ENCODE results near the gene OLFML3. TPM values are rescaled to one million over a fixed set of nuclear protein-coding genes. Genes with fewer than 3 reads are reported as not detected.

Gene OLFML3
- polyA plus RNA-seq, 1 donor: 149 TPM

Other genes with a start within 250 kb of the OLFML3 start
- 15.3 TPM for gene PHTF1, start 220.0 kb upstream of the OLFML3 start, polyA plus RNA-seq (ENCODE audit: insufficient read length)
- gene RSBN1, start 167.0 kb upstream of the OLFML3 start, polyA plus RNA-seq (ENCODE audit: insufficient read length): 14.1 TPM
- 0.26 TPM for gene PTPN22, start 107.8 kb upstream of the OLFML3 start, polyA plus RNA-seq (ENCODE audit: insufficient read length)
- gene BCL2L15, start 91.9 kb upstream of the OLFML3 start, polyA plus RNA-seq (ENCODE audit: insufficient read length): 0.66 TPM
- 25.8 TPM for gene AP4B1, start 74.7 kb upstream of the OLFML3 start, polyA plus RNA-seq (ENCODE audit: insufficient read length)
- 7.7 TPM for gene DCLRE1B, start 74.1 kb upstream of the OLFML3 start, polyA plus RNA-seq (ENCODE audit: insufficient read length)
- gene HIPK1, start 50.1 kb upstream of the OLFML3 start, polyA plus RNA-seq (ENCODE audit: insufficient read length): 27.3 TPM
- gene SYT6, start 174.4 kb downstream of the OLFML3 start, polyA plus RNA-seq (ENCODE audit: insufficient read length): 1.9 TPM

All from hindlimb muscle (tissue), 1 donor.